22Rv1 (cell line): ENCODE measurements around the gene BPGM.

Experiments used
- ZFX ChIP-seq: fragments of 450-650 bp; IDR thresholded peaks from 2 replicates; pipeline ENCODE4 v1.6.1; 2017; ENCODE audit warnings: antibody characterized with exemption, borderline replicate concordance
- TF ChIP-seq, protein P1 (sequence below): fragments of 450-650 bp; IDR thresholded peaks from 2 replicates; pipeline ENCODE4 v1.5.1; 2017; ENCODE audit warnings: mild to moderate bottlenecking

DNA sequence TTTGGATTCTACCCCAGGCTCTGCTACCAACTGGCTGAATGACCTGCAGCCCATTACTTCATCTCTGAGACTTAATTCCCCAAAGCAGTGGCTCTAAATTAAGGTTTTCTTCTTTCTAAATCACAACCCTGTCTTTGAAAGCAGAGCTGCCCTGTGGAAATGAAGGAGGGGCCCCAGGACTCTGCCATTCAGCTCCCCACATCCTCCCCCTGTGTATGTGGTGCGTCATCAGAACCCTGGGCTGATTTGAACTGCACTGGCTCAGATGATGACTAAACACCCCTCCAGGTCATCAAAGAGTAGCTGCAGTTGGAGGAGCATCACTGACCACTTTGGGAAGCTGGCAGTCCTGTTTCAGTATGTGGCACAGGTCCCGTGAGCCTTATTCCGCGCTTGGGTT is 46.6 kb downstream of the BPGM start:
- TF ChIP-seq, protein P1, sequence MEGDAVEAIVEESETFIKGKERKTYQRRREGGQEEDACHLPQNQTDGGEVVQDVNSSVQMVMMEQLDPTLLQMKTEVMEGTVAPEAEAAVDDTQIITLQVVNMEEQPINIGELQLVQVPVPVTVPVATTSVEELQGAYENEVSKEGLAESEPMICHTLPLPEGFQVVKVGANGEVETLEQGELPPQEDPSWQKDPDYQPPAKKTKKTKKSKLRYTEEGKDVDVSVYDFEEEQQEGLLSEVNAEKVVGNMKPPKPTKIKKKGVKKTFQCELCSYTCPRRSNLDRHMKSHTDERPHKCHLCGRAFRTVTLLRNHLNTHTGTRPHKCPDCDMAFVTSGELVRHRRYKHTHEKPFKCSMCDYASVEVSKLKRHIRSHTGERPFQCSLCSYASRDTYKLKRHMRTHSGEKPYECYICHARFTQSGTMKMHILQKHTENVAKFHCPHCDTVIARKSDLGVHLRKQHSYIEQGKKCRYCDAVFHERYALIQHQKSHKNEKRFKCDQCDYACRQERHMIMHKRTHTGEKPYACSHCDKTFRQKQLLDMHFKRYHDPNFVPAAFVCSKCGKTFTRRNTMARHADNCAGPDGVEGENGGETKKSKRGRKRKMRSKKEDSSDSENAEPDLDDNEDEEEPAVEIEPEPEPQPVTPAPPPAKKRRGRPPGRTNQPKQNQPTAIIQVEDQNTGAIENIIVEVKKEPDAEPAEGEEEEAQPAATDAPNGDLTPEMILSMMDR: no peak
- TF ChIP-seq ZFX: no peak
